IMR-90 (cell line): ENCODE measurements around the gene GCGR. TPM values are rescaled to one million over a fixed set of nuclear protein-coding genes. Genes with fewer than 3 reads are reported as not detected.

Experiments used
- ATAC-seq: fragments of 200-7000 bp; cut with Tn5 transposase; 2 replicates; pipeline ENCODE4 v1.9.1; 2020; ENCODE audit warnings: low read depth, mild to moderate bottlenecking, moderate library complexity
- Bru-seq: library from RNA; stranded (reverse); fragments of 400-500 nt; gene quantifications from one replicate; lab custom pipeline; 2021; lab: Mats Ljungman, UMichigan
- BruChase-seq, 2 experiments: library from RNA; stranded (reverse); fragments of 400-500 nt; gene quantifications; one replicate each; lab custom pipeline; 2021; lab: Mats Ljungman, UMichigan
- BruUV-seq: library from RNA; stranded (reverse); fragments of 400-500 nt; replicated peaks from 2 replicates; lab custom pipeline; 2021; lab: Mats Ljungman, UMichigan
- CTCF ChIA-PET: fragments of 300-600 bp; formaldehyde crosslinking; extraction: SDS; loops from one replicate; lab custom pipeline; 2021; ENCODE audit warnings: antibody characterized with exemption; lab: Yijun Ruan, JAX
- POLR2A ChIA-PET: fragments of 300-600 bp; sonication (Branson Sonifier 250); formaldehyde crosslinking; loops from one replicate; lab custom pipeline; 2022; ENCODE audit warnings: antibody characterized with exemption; ENCODE audit not compliant: unreplicated experiment; lab: Charles Lee
- DNase-seq: peaks from one replicate; pipeline ENCODE4 v3.0.0; 2013
- H2AFZ ChIP-seq: replicated peaks from 2 replicates; pipeline ENCODE3; 2013; ENCODE audit warnings: low read length, mild to moderate bottlenecking; ENCODE audit not compliant: poor library complexity
- H2AK5ac ChIP-seq: 2 replicates; pipeline ENCODE4 v1.6.1; 2013; ENCODE audit warnings: low read depth, low read length, inconsistent platforms
- H2AK9ac ChIP-seq: replicated peaks from 2 replicates; pipeline ENCODE3; 2013; ENCODE audit warnings: mild to moderate bottlenecking, low read depth, low read length, moderate library complexity; ENCODE audit not compliant: poor library complexity
- H2BK120ac ChIP-seq: 2 replicates; pipeline ENCODE4 v1.6.1; 2013; ENCODE audit warnings: low read depth, low read length, inconsistent platforms
- H2BK15ac ChIP-seq: 3 replicates; pipeline ENCODE4 v1.6.1; 2013; ENCODE audit warnings: low read depth, low read length, inconsistent platforms
- H2BK20ac ChIP-seq: 2 replicates; pipeline ENCODE4 v1.6.1; 2013; ENCODE audit warnings: low read depth, mild to moderate bottlenecking, inconsistent platforms, low read length, moderate library complexity
- H2BK5ac ChIP-seq: 2 replicates; pipeline ENCODE4 v1.6.1; 2013; ENCODE audit warnings: mild to moderate bottlenecking, low read depth, low read length, inconsistent platforms; ENCODE audit not compliant: poor library complexity, severe bottlenecking
- H3K14ac ChIP-seq: replicated peaks from 2 replicates; pipeline ENCODE4 v1.6.1; 2013; ENCODE audit warnings: low read depth, low read length, inconsistent platforms
- H3K18ac ChIP-seq: 2 replicates; pipeline ENCODE4 v1.6.1; 2013; ENCODE audit warnings: low read depth, low read length, control low read depth
- H3K23ac ChIP-seq: 2 replicates; pipeline ENCODE4 v1.6.1; 2013; ENCODE audit warnings: low read depth, low read length, inconsistent platforms
- H3K27ac ChIP-seq: 2 replicates; pipeline ENCODE4 v1.5.1; 2013; ENCODE audit warnings: mild to moderate bottlenecking, control low read depth, low read length; ENCODE audit not compliant: insufficient read depth
- H3K27me3 ChIP-seq: 2 replicates; pipeline ENCODE4 v1.6.1; 2013; ENCODE audit warnings: low read length; ENCODE audit not compliant: control insufficient read depth, insufficient read depth
- H3K36me3 ChIP-seq: 2 replicates; pipeline ENCODE4 v1.6.1; 2013; ENCODE audit warnings: low read length, mixed read lengths; ENCODE audit not compliant: control insufficient read depth, insufficient read depth
- H3K4ac ChIP-seq: 2 replicates; pipeline ENCODE4 v1.6.1; 2013; ENCODE audit warnings: low read depth, low read length, inconsistent platforms
- H3K4me1 ChIP-seq: 2 replicates; pipeline ENCODE4 v1.6.1; 2013; ENCODE audit warnings: low read length, mixed read lengths; ENCODE audit not compliant: control insufficient read depth, insufficient read depth
- H3K4me2 ChIP-seq: 2 replicates; pipeline ENCODE4 v1.6.1; 2013; ENCODE audit warnings: low read depth, mild to moderate bottlenecking, control low read depth, low read length, moderate library complexity
- H3K4me3 ChIP-seq: 2 replicates; pipeline ENCODE4 v1.5.1; 2013; ENCODE audit warnings: low read depth, mild to moderate bottlenecking, control low read depth, low read length, moderate library complexity; ENCODE audit not compliant: insufficient read depth
- H3K56ac ChIP-seq: 2 replicates; pipeline ENCODE4 v1.6.1; 2013; ENCODE audit warnings: low read length, inconsistent platforms; ENCODE audit not compliant: insufficient read depth; ENCODE audit errors: extremely low read depth
- H3K79me1 ChIP-seq, 2 experiments: 2 replicates each; pipeline ENCODE4 v1.6.1; 2013; ENCODE audit warnings: low read length in 2 of 2, inconsistent platforms in 1 of 2, low read depth in 1 of 2
- H3K9ac ChIP-seq: 2 replicates; pipeline ENCODE4 v1.6.1; 2013; ENCODE audit warnings: low read depth, low read length, control low read depth
- H3K9me1 ChIP-seq: 2 replicates; pipeline ENCODE4 v1.6.1; 2013; ENCODE audit warnings: low read length, inconsistent platforms; ENCODE audit not compliant: insufficient read depth
- H3K9me3 ChIP-seq: 2 replicates; pipeline ENCODE4 v1.6.1; 2013; ENCODE audit warnings: low read length; ENCODE audit not compliant: control insufficient read depth, insufficient read depth
- H4K20me1 ChIP-seq: 2 replicates; pipeline ENCODE4 v1.6.1; 2013; ENCODE audit warnings: low read length, inconsistent platforms; ENCODE audit not compliant: insufficient read depth
- H4K5ac ChIP-seq: 2 replicates; pipeline ENCODE4 v1.6.1; 2013; ENCODE audit warnings: mild to moderate bottlenecking, low read depth, low read length, control low read depth
- H4K8ac ChIP-seq, 2 experiments: 2 replicates each; pipeline ENCODE4 v1.6.1; 2013; ENCODE audit warnings: low read depth in 2 of 2, low read length in 2 of 2, control low read depth in 1 of 2, inconsistent platforms in 1 of 2
- H4K91ac ChIP-seq: 2 replicates; pipeline ENCODE4 v1.6.1; 2013; ENCODE audit warnings: low read depth, low read length, inconsistent platforms; ENCODE audit not compliant: insufficient read depth
- BHLHE40 ChIP-seq: fragments of 150-350 bp; IDR thresholded peaks from 2 replicates; pipeline ENCODE4 v1.6.1; 2016; ENCODE audit warnings: mild to moderate bottlenecking, low read depth, low read length
- CEBPB ChIP-seq: IDR thresholded peaks from 2 replicates; pipeline ENCODE4 v1.6.1; 2012; ENCODE audit warnings: low read depth, low read length, improper control_type of control experiment
- CHD1 ChIP-seq: IDR thresholded peaks from 2 replicates; pipeline ENCODE4 v1.6.1; 2012; ENCODE audit warnings: low read depth, low read length, improper control_type of control experiment
- FOS ChIP-seq: fragments of 150-350 bp; IDR thresholded peaks from 2 replicates; pipeline ENCODE4 v1.6.1; 2016; ENCODE audit warnings: low read depth, low read length
- MAFK ChIP-seq: IDR thresholded peaks from 2 replicates; pipeline ENCODE4 v1.6.1; 2012; ENCODE audit warnings: low read depth, low read length, improper control_type of control experiment
- MAZ ChIP-seq: IDR thresholded peaks from 2 replicates; pipeline ENCODE4 v1.6.1; 2012; ENCODE audit warnings: low read depth, mild to moderate bottlenecking, low read length, improper control_type of control experiment, moderate library complexity, borderline replicate concordance
- MXI1 ChIP-seq: IDR thresholded peaks from 2 replicates; pipeline ENCODE4 v1.6.1; 2012; ENCODE audit warnings: low read depth, mild to moderate bottlenecking, low read length, moderate library complexity, borderline replicate concordance
- NFE2L2 ChIP-seq: fragments of 150-350 bp; IDR thresholded peaks from 2 replicates; pipeline ENCODE4 v1.6.1; 2016; ENCODE audit warnings: low read depth, mild to moderate bottlenecking, low read length
- RCOR1 ChIP-seq: IDR thresholded peaks from 2 replicates; pipeline ENCODE4 v1.6.1; 2012; ENCODE audit warnings: mild to moderate bottlenecking, low read length, improper control_type of control experiment; ENCODE audit not compliant: insufficient replicate concordance
- SMC3 ChIP-seq: fragments of 150-350 bp; IDR thresholded peaks from 2 replicates; pipeline ENCODE4 v1.6.1; 2016; ENCODE audit warnings: low read depth, mild to moderate bottlenecking, antibody characterized with exemption, low read length, moderate library complexity
- WGBS, 2 experiments: methylation state at CpG; one replicate each; pipeline versions ENCODE4 v1.1.5 to v1.1.7; 2013; ENCODE audit warnings: missing lambda C conversion rate in 2 of 2; ENCODE audit not compliant: insufficient read length in 1 of 2; ENCODE audit errors: extremely low coverage in 2 of 2; 5-methylcytosine and 5-hydroxymethylcytosine counted together
- dilution Hi-C: fragments of 300-500 bp; cut with HindIII; formaldehyde crosslinking; loops from one replicate; pipeline ENCODE4 v1.14.3; 2018; ENCODE audit warnings: low sequenced_read_pairs; ENCODE audit not compliant: unreplicated experiment
- in situ Hi-C: fragments of 300-500 bp; cut with MboI; formaldehyde crosslinking; loops from 3 replicates; pipeline ENCODE4 v1.14.3; 2019; ENCODE audit warnings: low sequenced_read_pairs, inconsistent platforms, mixed read lengths
- intact Hi-C: fragments of 100-400 bp; cut with micrococcal nuclease; formaldehyde crosslinking; loops from 2 replicates; pipeline ENCODE4 v1.10.0; 2022
- long read RNA-seq: library from polyadenylated mRNA; unstranded; transcript quantifications from one replicate; pipeline ENCODE4 v2.0.0, GENCODE V29; 2021; ENCODE audit not compliant: unreplicated experiment
- polyA plus RNA-seq, 3 experiments: library from polyadenylated mRNA; depleted of rRNA; stranded (reverse); fragments of >200 nt; gene quantifications; 2 replicates each; pipeline ENCODE4 v1.2.3, GENCODE V29; 2012; ENCODE audit warnings: low replicate concordance in 1 of 3
- total RNA-seq: library from RNA; depleted of rRNA; stranded (reverse); fragments of >200 nt; gene quantifications from 2 replicates; pipeline ENCODE4 v1.2.3, GENCODE V29; 2012; rRNA removed
- TF ChIP-seq, protein P1 (sequence below): fragments of 150-350 bp; IDR thresholded peaks from 2 replicates; pipeline ENCODE4 v1.6.1; 2016; ENCODE audit warnings: low read depth, mild to moderate bottlenecking, low read length, moderate library complexity, borderline replicate concordance
- TF ChIP-seq, protein P2 (sequence below): conservative IDR thresholded peaks from 2 replicates; pipeline ENCODE4 v1.5.1; 2012; ENCODE audit warnings: mild to moderate bottlenecking, low read depth, low read length, improper control_type of control experiment
- TF ChIP-seq, protein P3 (sequence below): fragments of 150-350 bp; IDR thresholded peaks from 2 replicates; pipeline ENCODE4 v1.6.1; 2017; ENCODE audit warnings: mild to moderate bottlenecking, antibody characterized with exemption, low read length, low read depth

Gene GCGR
- total RNA-seq (not detected in 2 replicates), polyA plus RNA-seq (2012; rRNA removed) (not detected in 2 replicates), Bru-seq, nascent RNA (not detected), BruChase-seq, experiment 1, labeled RNA remaining after a 6-hour chase (not detected), BruChase-seq, experiment 2, labeled RNA remaining after a 2-hour chase (not detected)
- not detected in 2 replicates for polyA plus RNA-seq (2012; cell fraction: cytosol; rRNA removed)
- 0.05 TPM in 1 of 2 replicates, not detected in the other for polyA plus RNA-seq (2012; cell fraction: nucleus; rRNA removed; ENCODE audit: low replicate concordance)
- long read RNA-seq: 0 reads

DNA sequence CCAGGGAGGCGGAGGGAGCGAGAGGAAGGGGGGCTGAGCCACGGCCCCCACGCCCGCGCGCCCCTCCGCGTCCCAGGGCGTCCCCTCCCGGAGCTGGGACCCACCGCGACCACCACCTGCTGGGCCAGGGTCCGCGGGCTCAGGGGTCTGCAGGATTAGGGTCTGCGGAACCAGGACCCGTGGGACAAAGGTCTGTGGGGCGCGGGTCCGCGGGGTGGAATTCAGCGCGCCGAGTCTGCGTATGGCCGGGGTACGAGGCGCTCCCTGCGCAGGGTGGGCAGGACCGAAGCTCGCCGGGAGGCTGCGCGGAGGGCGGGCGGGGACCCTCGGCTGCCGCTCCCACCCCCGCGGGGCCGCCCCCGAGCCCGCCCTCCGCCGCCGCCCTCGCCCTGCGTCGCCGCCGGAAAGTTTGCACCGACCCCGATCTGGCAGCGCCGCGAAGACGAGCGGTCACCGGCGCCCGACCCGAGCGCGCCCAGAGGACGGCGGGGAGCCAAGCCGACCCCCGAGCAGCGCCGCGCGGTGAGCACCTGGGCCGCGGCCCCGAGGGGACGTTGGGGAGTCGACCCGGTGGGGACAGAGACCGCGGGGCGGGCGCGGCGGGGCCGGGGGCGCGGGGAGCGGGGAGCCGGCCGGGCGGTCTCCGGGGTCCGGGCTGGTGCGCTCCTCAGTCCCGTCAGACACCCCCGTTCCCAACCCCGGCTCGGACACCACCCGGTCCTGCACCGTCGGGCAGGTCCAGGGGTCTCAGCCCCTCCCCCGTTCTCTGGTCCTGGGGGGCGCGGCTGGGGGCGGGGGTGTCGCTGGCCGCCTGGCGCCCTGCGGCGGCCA is at the start of gene GCGR:
Gene GCGR (plus strand): TSS at position 423 of the 831 bp plus-strand sequence. CDS start 4,869 bp downstream, outside the sequence.
- Histone ChIP-seq H3K27me3 (peaks cover 79% of the 10 kb centered on the region), H3K36me3 (no peaks in the 10 kb centered on the region), H3K18ac (no peak within 1 kb of the TSS), H3K79me1 (no peaks in the 10 kb centered on the region), H4K20me1 (no peaks in the 10 kb centered on the region), H3K9me1 (no peaks in the 10 kb centered on the region), H4K91ac (no peak within 1 kb of the TSS), H2BK120ac (no peak within 1 kb of the TSS), H3K4me2 (no peak within 1 kb of the TSS; the same call in 1 of the 2 replicates), H2AK9ac (no peak within 1 kb of the TSS), H4K5ac (no peak within 1 kb of the TSS), H2AK5ac (no peak within 1 kb of the TSS), H3K9me3 (peaks cover 8% of the 10 kb centered on the region), H3K23ac (no peak within 1 kb of the TSS), H3K14ac (no peak within 1 kb of the TSS), H2AFZ (peak within 1 kb of the TSS; percentile 23), H2BK5ac (no peak within 1 kb of the TSS), H3K27ac (no peak within 1 kb of the TSS), H3K56ac (no peak within 1 kb of the TSS), H4K8ac (no peak within 1 kb of the TSS), H3K9ac (no peak within 1 kb of the TSS), H3K4me3 (no peak within 1 kb of the TSS), H2BK15ac (no peak within 1 kb of the TSS), H2BK20ac (no peak within 1 kb of the TSS), H3K4me1 (no peaks in the 10 kb centered on the region), H3K4ac (no peak within 1 kb of the TSS)
- dilution Hi-C loops (no loop called here), intact Hi-C loops (no loop called here), in situ Hi-C loops (no loop called here)
- DNase-seq (no peak), ATAC-seq (no peak)
- CTCF ChIA-PET: no interaction called here
- 2% methylated on average over 32 of the region's 110 CpGs; no CpG with 5 or more reads in 1 of the 2 experiments for whole genome bisulfite sequencing, 2 experiments
- POLR2A ChIA-PET: no interaction called here
- no TSS peak for BruUV-seq
- no peak for TF ChIP-seq NFE2L2
- no peak for TF ChIP-seq BHLHE40
- TF ChIP-seq RCOR1: no peak
- no peak for TF ChIP-seq CHD1
- TF ChIP-seq, protein P1, sequence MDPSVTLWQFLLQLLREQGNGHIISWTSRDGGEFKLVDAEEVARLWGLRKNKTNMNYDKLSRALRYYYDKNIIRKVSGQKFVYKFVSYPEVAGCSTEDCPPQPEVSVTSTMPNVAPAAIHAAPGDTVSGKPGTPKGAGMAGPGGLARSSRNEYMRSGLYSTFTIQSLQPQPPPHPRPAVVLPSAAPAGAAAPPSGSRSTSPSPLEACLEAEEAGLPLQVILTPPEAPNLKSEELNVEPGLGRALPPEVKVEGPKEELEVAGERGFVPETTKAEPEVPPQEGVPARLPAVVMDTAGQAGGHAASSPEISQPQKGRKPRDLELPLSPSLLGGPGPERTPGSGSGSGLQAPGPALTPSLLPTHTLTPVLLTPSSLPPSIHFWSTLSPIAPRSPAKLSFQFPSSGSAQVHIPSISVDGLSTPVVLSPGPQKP: no peak
- TF ChIP-seq SMC3: no peak
- TF ChIP-seq FOS: no peak
- no peak for TF ChIP-seq MXI1
- no peak for TF ChIP-seq MAZ
- TF ChIP-seq, protein P2, sequence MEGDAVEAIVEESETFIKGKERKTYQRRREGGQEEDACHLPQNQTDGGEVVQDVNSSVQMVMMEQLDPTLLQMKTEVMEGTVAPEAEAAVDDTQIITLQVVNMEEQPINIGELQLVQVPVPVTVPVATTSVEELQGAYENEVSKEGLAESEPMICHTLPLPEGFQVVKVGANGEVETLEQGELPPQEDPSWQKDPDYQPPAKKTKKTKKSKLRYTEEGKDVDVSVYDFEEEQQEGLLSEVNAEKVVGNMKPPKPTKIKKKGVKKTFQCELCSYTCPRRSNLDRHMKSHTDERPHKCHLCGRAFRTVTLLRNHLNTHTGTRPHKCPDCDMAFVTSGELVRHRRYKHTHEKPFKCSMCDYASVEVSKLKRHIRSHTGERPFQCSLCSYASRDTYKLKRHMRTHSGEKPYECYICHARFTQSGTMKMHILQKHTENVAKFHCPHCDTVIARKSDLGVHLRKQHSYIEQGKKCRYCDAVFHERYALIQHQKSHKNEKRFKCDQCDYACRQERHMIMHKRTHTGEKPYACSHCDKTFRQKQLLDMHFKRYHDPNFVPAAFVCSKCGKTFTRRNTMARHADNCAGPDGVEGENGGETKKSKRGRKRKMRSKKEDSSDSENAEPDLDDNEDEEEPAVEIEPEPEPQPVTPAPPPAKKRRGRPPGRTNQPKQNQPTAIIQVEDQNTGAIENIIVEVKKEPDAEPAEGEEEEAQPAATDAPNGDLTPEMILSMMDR: no peak
- TF ChIP-seq, protein P3, sequence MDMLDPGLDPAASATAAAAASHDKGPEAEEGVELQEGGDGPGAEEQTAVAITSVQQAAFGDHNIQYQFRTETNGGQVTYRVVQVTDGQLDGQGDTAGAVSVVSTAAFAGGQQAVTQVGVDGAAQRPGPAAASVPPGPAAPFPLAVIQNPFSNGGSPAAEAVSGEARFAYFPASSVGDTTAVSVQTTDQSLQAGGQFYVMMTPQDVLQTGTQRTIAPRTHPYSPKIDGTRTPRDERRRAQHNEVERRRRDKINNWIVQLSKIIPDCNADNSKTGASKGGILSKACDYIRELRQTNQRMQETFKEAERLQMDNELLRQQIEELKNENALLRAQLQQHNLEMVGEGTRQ: no peak
- TF ChIP-seq MAFK: no peak
- no peak for TF ChIP-seq CEBPB
